Measurements from ENCODE around the gene INTS14. TPM values are rescaled to one million over a fixed set of nuclear protein-coding genes. Genes with fewer than 3 reads are reported as not detected.

The INTS14 gene
- total and polyA plus RNA-seq, 9 of the 15 experiments (the other 6 are each of a cell fraction or from before 2014, with no cell fraction given) = 30.5 to 92.4 (median 46.5) TPM

GRCh38 chr15:65653341-65653740 lies 42.4 kb upstream of the INTS14 start (continued):
- TF ChIP-seq ZNF217 (CRISPR knock-in tag; IDR thresholded peaks at IDR 0.05) = no peak
- TF ChIP-seq TSHZ1 (CRISPR knock-in tag; IDR thresholded peaks at IDR 0.05) = no peak
- TF ChIP-seq MNT (conservative IDR thresholded peaks at IDR 0.05) = no peak
- no peak for TF ChIP-seq ESRRA (IDR thresholded peaks at IDR 0.05; ENCODE audit: borderline replicate concordance, low read depth)
